GM12801 (cell line): Measurements from ENCODE around the gene GNB1L.

Experiments
- TF ChIP-seq, protein P1 (sequence below): IDR thresholded peaks from one replicate; pipeline ENCODE4 v1.5.1; 2011; ENCODE audit warnings: control low read depth; ENCODE audit not compliant: insufficient read length; ENCODE audit errors: extremely low read depth

GNB1L gene

DNA sequence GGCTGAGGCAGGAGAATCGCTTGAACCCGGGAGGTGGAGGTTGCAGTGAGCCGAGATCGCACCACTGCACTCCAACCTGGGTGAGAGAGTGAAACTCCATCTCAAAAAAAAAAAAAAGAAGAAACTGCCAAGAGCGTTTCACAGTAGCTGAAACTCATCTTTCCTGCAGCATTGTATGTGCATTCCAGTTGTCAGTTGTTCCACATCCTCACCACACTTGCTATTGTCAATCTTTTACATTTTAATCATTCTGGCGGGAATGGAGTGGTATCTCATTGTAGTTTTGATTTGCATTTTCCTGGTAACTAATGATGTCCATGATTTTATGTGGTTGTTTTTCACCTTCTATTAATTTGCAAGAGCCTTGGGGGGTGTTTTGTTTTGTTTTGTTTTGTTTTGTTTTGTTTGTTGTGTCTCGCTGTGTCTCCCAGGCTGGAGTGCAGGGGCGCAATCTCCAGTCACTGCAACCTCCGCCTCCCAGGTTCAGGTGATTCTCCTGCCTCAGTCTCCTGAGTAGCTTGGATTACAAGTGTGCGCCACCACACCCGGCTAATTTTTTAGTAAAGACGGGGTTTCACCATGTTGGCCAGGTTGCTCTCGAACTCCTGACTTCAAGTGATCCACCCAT, 8.1 kb upstream of the GNB1L start:
- TF ChIP-seq, protein P1, sequence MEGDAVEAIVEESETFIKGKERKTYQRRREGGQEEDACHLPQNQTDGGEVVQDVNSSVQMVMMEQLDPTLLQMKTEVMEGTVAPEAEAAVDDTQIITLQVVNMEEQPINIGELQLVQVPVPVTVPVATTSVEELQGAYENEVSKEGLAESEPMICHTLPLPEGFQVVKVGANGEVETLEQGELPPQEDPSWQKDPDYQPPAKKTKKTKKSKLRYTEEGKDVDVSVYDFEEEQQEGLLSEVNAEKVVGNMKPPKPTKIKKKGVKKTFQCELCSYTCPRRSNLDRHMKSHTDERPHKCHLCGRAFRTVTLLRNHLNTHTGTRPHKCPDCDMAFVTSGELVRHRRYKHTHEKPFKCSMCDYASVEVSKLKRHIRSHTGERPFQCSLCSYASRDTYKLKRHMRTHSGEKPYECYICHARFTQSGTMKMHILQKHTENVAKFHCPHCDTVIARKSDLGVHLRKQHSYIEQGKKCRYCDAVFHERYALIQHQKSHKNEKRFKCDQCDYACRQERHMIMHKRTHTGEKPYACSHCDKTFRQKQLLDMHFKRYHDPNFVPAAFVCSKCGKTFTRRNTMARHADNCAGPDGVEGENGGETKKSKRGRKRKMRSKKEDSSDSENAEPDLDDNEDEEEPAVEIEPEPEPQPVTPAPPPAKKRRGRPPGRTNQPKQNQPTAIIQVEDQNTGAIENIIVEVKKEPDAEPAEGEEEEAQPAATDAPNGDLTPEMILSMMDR, result no peak

DNA sequence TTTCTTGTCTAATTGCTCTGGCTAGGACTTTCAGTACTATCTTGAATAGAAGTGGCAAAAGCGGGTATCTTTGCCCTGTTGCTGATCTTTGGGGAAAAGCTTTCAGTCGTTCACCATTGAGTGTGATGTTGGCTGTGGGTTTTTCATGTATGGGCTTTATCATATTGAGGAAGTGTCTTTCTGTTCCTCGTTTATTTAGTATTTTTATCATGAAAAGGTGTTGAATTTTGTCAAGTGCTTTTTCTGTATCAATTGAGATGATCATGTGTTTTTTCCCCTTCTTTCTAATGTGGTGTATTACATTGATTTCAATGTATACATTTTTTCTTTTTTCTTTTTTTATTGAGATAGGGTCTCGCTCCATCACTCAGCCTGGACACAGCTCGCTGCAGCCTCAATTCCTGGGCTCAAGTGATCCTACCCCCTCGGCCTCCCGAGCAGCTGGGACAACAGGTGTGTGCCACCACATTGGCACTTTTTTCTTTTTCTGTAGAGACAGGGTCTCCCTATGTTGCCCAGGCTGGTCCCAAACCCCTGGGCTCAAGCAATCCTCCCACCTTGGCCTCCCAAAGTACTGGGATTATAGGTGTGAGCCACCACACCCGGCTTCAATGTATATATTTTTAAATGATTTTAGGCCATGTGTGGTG, 5.3 kb upstream of the GNB1L start:
- TF ChIP-seq, protein P1, result no peak

DNA sequence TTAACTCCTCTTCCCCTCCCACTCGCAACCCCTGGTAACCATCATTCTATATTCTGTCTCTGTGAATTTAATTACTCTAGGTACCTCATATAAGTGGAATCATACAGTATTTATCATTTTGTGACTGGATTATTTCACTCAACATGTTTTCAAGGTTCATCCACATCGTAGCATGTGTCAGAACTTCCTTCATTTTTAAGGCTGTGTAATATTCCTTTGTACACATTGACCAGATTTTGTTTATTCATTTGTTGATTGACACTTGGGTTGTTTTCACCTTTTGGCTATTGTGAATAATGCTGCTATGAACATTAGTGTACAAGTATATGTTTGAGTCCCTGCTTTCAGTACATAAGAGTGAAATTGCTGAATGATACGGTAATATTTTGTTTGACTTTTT, 2.7 kb upstream of the GNB1L start:
- TF ChIP-seq, protein P1, result no peak

DNA sequence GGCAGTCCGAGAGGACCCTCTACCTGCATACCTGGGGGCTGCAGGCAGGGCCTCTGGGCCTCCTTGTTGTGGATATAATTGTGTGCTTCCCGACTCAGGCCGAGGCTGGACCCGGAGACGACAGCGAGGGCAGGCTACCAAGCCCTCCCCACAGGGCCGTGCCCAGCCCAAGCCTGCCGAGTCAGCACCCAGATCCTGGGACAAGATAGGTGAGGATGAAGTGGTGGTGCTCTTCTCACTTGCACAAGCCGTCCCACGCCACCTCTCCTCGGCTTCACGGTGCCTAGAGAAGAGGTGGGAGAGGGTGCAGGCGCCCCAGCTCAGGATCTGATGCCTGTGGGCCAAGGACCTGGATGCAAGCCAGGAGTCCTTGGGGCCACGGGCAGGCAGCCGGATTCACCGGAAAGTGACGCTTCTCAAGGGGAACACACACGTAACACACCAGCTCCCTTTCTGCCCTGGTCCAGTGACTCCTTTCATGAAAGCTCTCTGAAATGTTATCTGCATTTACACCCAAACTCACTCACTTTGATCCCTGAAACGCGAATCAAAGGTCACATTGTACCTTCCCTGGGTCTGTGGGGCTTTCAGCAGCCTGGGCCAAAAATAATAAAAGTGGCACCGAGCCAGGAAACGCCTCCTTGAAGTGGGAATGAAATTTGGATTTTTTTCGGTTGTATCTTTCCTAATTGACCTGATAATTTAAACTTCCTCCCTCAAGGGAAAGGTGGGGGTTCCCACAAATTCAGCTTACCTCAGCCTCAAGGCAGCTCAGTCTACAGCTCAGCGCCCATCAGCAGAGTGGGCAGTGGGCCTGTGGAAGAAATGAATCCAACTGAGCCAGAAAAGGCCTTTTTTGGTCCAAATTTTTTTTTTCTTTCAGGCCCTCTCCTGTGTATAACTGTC, 1.1 kb upstream of the GNB1L start:
- TF ChIP-seq, protein P1, result no peak

DNA sequence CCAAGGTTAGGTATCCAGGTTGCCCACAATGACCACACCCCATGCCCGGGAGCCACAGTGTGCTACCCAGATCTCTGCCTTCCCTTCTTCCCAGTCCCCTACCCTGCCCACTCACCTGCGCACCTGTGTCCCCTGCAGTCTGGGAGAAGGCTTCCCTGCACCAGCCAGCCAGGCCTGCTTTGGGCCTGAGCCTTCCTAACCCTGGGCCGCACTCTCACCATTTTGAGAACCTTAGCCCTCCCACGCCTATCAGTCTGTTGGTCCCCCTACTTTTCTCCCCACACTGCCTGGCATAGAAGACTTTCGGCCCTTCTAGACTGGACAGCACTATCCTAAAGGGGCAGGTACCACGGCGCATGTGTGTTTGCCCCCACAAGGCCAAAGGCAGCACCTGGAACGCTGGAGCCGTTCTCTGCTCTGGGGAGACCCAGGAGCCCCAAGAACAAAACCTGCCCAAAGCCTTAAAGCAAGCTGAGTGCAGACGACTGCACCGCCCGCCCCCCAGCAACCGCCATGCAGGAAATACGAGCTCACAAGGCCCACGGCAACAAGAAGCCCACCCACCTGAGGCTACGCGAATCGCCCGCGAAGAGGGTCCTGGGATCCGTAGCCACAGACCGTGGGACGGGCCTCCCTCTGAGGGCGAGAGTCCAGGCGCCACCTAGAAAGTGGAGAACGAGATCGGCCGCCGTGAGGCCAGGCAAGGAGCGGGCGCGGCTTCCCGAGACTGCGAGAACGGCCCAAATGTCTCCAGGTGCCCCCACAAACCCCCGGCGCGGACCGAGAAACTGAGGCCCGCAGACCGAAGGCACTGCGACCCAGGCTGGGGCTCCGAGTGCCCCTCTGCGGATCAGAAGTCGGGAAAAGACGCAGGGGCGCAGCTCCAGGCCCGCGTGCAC, 546 bp downstream of the GNB1L start:
- TF ChIP-seq, protein P1, result no peak

DNA sequence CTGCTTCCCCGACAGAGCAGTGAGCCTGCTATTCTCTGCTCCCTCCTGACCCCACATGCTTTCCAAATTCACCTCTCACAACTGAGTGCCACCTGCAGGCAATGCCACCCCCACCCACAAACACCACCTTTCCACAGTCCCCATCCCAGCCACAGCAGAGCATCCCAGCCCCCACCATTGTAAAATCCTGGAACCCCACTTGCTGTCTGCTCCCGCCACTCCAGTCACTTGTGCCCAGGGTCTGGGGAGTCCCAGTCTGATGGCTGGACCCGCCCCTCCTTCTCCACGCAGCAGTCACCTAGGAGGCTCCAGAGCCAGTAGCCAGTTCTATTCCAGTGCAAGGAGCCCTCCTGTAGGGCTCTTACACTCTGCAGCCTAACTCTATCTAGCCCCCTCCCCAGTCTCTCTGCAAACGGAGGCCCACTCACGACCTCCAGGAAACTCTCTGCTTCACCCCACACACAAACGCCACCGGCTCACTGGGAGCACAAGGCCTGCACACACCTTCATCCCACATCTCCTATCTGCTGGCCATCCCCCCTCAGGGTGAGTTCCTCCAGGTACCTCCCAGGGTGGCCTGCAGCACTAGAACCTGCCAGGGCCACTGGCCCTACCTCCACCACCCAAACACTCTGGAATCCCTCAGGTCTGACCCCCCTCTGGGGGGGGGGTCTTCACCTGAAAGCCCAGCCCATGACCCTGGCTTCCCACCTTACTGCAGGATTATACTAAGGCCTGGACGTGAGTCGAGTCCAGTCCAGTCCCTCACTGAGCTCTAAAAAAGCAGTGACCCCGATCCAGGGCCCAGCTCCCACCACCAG, 1.4 kb downstream of the GNB1L start:
- TF ChIP-seq, protein P1, result no peak
